Measurements from ENCODE around the gene FCGBP.

The FCGBP gene

GRCh38 chr19:39949026-39949747 lies 14.8 kb upstream of the FCGBP start:
- in situ Hi-C loops (cut with MboI; ENCODE audit: low sequenced_read_pairs), result no loop called here

DNA sequence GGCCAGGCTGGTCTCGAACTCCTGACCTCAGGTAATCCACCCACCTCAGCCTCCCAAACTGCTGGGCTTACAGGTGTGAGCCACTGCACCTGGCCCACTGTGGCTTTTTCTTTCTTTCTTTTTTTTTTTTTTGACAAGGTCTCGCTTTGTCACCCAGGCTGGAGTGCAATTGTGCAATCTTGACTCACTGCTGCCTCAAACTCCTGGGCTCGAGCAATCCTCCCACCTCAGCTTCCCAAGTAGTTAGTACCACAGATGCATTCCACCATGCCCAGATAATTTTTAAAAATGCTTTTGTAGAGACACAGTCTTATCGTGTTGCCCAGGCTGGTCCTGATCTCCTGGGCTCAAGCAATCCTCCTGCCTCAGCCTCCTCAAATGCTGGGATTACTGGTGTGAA lies 12.1 kb upstream of the FCGBP start:
- in situ Hi-C loops (cut with MboI; ENCODE audit: low sequenced_read_pairs), result no loop called here

- in situ Hi-C loops (cut with MboI; ENCODE audit: low sequenced_read_pairs), result no loop called here
Measured at GRCh38 chr19:39943586-39943985, 9.2 kb upstream of the FCGBP start.

GRCh38 chr19:39942366-39942730 lies 7.9 kb upstream of the FCGBP start:
- in situ Hi-C loops (cut with MboI; ENCODE audit: low sequenced_read_pairs), result no loop called here

DNA sequence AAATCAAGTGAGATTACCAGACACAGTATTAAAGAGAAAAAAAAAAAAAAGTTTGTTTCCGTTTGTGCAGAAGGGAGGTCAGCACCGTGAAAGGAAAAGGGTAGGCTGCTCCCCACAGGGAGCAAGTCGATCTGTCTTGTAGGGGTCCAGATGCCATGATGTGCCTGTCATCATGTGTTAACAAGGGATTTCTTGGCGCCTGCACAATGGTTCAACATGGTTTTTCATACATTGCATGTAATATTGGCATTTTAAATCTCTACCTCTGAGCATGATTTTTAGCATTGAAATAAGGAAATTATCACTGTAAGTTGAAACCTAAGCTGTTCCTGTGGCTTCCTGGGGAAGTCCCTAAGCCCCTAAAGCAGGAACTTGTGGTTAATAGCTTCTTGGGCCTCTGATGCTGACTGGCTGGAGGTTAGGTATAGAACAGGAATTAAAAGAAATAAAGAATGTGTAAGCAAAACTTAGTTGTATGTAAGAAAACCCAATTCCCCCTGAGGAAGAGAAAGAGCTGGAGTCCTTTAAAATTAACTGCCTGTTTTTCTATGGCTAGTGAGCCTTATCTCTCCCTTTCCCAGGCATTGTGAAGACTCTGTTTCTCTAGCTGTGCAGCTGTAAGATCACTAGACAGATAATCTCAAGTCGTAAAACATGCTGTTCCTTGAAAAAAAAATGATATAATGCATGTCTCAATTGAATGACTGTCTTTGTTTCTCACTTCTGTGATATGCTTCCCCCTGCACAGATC lies 7.4 kb upstream of the FCGBP start:
- in situ Hi-C loops (cut with MboI; ENCODE audit: low sequenced_read_pairs), result no loop called here

- in situ Hi-C loops (cut with MboI; ENCODE audit: low sequenced_read_pairs), result no loop called here
Measured at GRCh38 chr19:39941151-39941550, 6.7 kb upstream of the FCGBP start.

DNA sequence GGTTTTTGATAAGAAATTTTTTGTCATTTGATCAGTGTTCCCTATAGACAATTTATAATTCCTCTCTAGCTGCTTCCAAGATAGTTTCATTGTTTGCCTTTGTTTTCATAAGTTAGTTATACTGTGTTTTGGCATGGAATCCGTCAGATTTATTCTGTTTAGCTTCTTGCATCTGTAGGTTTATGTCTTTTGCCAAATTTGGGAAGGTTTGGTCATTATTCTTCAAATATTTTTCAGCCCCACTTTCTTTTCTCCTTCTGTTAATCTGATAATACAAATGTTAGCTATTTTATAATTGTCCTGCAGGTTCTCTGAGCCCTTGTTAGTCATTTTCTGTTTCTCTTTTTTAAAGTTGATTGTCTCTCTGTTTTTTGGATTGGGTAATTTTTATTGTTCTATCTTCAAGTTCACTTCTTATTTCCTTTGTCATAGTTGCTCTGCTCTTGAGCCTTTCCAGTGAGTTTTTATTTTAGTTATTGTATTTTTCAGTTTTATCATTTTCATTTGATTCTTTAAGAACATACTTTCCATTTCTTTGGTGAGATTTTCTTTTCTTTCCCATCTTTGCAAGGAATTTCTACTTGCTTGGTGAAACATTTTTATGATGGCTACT lies 5.9 kb upstream of the FCGBP start:
- in situ Hi-C loops (cut with MboI; ENCODE audit: low sequenced_read_pairs), result no loop called here

DNA sequence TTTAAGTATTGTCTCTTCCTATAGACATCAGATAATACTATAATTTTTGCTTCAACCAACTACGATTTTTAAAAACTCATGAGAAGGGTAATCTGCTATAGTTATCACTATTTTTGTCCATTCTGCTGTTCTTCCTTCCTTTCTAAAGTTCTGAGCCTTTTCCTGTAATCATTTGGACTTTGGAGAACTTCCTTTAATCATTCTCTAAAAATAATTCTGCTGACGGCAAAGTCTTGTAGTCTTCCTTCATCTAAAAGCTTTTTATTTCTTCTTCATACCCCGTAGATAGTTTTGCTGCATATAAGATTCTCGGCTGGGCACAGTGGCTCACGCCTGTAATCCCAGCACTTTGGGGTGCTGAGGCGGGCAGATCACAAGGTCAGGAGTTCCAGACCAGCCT lies 5.1 kb upstream of the FCGBP start:
- in situ Hi-C loops (cut with MboI; ENCODE audit: low sequenced_read_pairs), result no loop called here

DNA sequence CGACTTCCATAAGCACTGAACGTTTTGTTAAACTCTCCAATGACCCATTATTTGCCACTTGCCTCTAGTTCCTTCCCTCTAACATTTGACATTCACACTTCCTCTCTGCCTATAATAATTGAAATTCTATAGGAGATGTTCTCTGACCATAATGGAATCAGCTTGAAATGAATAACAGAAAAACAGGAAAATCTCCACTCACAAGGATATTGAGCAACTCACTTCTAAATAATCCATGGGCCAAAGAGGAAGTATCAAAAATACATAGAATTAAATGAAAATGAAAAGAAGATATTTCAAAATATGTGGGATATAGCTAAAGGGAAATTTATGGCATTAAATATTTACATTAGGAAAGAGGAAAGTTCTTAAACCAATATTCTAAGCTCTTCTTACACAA lies 3.4 kb upstream of the FCGBP start:
- in situ Hi-C loops (cut with MboI; ENCODE audit: low sequenced_read_pairs), result no loop called here

GRCh38 chr19:39937094-39937720 lies 2.8 kb upstream of the FCGBP start:
- in situ Hi-C loops (cut with MboI; ENCODE audit: low sequenced_read_pairs), result no loop called here

DNA sequence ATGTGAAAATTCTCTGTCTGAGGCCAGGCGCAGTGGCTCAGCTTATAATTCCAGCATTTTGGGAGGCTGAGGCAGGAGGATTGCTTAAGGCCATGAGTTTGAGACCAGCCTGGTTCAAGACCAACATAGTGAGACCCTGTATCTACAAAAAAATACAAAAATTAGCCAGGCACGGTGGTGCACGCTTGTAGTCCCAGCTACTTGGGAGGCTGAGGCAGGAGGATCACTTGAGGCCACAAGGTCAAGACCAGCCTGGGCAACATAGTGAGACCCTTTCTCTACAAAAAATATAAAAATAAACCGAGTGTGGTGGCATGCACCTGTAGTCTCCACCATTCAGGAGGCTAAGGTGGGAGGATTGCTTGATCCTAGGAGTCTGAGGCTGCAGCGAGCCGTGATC lies 2.2 kb upstream of the FCGBP start:
- in situ Hi-C loops (cut with MboI; ENCODE audit: low sequenced_read_pairs), result no loop called here

DNA sequence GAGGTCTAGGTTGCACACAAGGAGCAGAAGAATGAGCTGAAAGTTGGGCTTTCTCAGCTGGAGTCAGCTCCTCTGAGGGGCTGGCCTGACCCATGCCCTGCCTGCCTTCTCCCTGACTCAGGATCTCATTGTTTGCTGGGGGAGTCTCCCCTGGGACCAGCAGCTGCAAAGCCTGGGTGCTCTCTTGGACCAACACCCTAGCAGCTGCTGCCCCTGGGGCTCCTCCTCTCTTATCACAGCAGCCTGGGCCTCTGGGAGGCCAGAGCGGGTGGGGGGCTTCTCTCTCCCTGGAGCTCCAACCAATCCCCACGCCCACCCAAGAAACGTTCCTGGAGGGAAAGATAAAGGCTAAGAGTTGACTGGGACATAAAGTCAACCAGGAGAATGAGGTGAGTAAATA lies 1.6 kb upstream of the FCGBP start:
- in situ Hi-C loops (cut with MboI; ENCODE audit: low sequenced_read_pairs), result no loop called here

GRCh38 chr19:39935364-39935661 lies 879 bp upstream of the FCGBP start:
- in situ Hi-C loops (cut with MboI; ENCODE audit: low sequenced_read_pairs), result no loop called here

- in situ Hi-C loops (cut with MboI; ENCODE audit: low sequenced_read_pairs), result no loop called here
Measured at GRCh38 chr19:39929750-39930149, 4.7 kb downstream of the FCGBP start.

GRCh38 chr19:39928357-39928725 lies 6.1 kb downstream of the FCGBP start:
- in situ Hi-C loops (cut with MboI; ENCODE audit: low sequenced_read_pairs), result no loop called here

- in situ Hi-C loops (cut with MboI; ENCODE audit: low sequenced_read_pairs), result no loop called here
Measured at GRCh38 chr19:39927524-39928356, 6.7 kb downstream of the FCGBP start.

DNA sequence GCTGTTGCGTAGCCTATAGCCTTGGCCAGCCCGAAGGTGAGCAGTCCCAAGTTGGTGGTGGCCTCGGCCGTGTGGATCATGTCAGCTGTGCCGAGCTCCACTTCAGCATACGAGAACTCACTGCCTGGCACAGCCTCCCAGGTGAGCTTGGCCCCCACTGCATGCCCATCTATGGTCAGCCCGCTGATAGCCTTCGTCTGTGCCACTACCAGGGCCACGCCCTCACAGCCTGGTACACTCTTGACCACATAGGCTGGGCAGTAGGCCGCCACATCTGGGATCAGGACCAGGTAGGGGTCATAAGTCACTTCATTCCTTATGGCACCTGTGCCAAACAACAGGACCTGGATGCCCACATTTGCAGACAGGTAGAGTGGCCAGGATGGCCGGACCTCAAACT lies 7.4 kb downstream of the FCGBP start:
- in situ Hi-C loops (cut with MboI; ENCODE audit: low sequenced_read_pairs), result no loop called here

GRCh38 chr19:39926170-39926760 lies 8.2 kb downstream of the FCGBP start:
- in situ Hi-C loops (cut with MboI; ENCODE audit: low sequenced_read_pairs), result no loop called here

- in situ Hi-C loops (cut with MboI; ENCODE audit: low sequenced_read_pairs), result no loop called here
Measured at GRCh38 chr19:39924952-39925351, 9.5 kb downstream of the FCGBP start.

- in situ Hi-C loops (cut with MboI; ENCODE audit: low sequenced_read_pairs), result no loop called here
Measured at GRCh38 chr19:39924389-39924788, 10.0 kb downstream of the FCGBP start.

DNA sequence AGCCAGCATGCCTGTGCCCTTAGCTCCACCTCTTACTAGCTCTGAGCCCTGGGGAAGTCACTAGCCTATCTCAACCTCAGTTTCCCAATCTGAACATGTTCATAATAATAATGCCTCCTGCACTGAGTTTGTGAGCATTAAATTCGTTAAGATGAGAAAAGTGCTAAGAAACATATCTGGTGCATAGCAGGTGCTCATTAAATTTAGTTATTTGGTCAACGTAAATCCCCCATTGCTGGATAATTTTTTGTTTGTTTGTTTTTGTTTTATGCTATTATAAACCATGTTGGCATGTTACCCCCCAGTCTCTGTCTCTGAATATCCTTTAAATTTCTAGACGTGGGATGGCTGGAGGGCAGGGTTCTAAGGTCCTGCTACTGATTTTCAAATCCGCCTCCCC lies 10.6 kb downstream of the FCGBP start:
- in situ Hi-C loops (cut with MboI; ENCODE audit: low sequenced_read_pairs), result no loop called here
